Sigmoid colon (tissue), 7 donors: ENCODE measurements around the gene DCC. TPM values are rescaled to one million over a fixed set of nuclear protein-coding genes. Genes with fewer than 3 reads are reported as not detected.

Source experiments
- DNase-seq: peaks from one replicate; pipeline ENCODE4 v3.0.0-alpha.2; 2019
- H3K27ac ChIP-seq, 4 donors: fragments of 200-600 bp; sonication (generic); one replicate each; pipeline ENCODE4 v1.5.1; 2016 to 2019; ENCODE audit warnings: mild to moderate bottlenecking in 1 of 4
- H3K27me3 ChIP-seq, 3 donors: fragments of 200-600 bp; sonication (generic); one replicate each; pipeline ENCODE4 v1.5.1; 2019; ENCODE audit warnings: mild to moderate bottlenecking in 1 of 3
- H3K36me3 ChIP-seq, 4 donors: fragments of 200-600 bp; sonication (generic); one replicate each; pipeline ENCODE4 v1.5.1; 2016 to 2019
- H3K4me1 ChIP-seq, 4 donors: fragments of 200-600 bp; sonication (generic); one replicate each; pipeline ENCODE4 v1.5.1; 2017 to 2019
- H3K4me3 ChIP-seq, 4 donors: fragments of 200-600 bp; sonication (generic); one replicate each; pipeline ENCODE4 v1.5.1; 2017 to 2019; ENCODE audit warnings: mild to moderate bottlenecking in 2 of 4, moderate library complexity in 1 of 4
- H3K9me3 ChIP-seq, 4 donors: fragments of 200-600 bp in 3 of 4; sonication (generic) in 3 of 4; one replicate each; pipeline versions ENCODE4 v1.5.1 to v1.6.1; 2013 to 2019
- CTCF ChIP-seq, 4 experiments: fragments of 450-650 bp in 3 of 4; fragments of 200-600 bp in 1 of 4; IDR thresholded peaks; one replicate each; pipeline ENCODE4 v1.5.1; 2016 to 2019; ENCODE audit warnings: antibody characterized with exemption in 4 of 4, mild to moderate bottlenecking in 3 of 4, moderate library complexity in 2 of 4
- EP300 ChIP-seq, 4 donors: sonication (generic); formaldehyde crosslinking; IDR thresholded peaks; one replicate each; pipeline ENCODE4 v1.6.1; 2017; ENCODE audit warnings: antibody characterized with exemption in 4 of 4
- POLR2A ChIP-seq, 2 donors: fragments of 450-650 bp; IDR thresholded peaks; one replicate each; pipeline ENCODE4 v1.6.1; 2016; ENCODE audit warnings: antibody characterized with exemption in 2 of 2, mild to moderate bottlenecking in 2 of 2, moderate library complexity in 2 of 2
- POLR2AphosphoS5 ChIP-seq, 4 donors: sonication (generic); formaldehyde crosslinking; IDR thresholded peaks; one replicate each; pipeline ENCODE4 v1.6.1; 2017; ENCODE audit warnings: antibody characterized with exemption in 4 of 4
- WGBS, 2 donors: extraction: QIAGEN DNeasy Blood & Tissue Kit; methylation state at CpG; one replicate each; pipeline ENCODE4 v1.1.7; 2013; 5-methylcytosine and 5-hydroxymethylcytosine counted together
- intact Hi-C: fragments of 100-400 bp; cut with DNase I; formaldehyde crosslinking; loops from one replicate; pipeline ENCODE4 v1.15.1; 2023
- polyA plus RNA-seq, 3 donors: library from polyadenylated mRNA; stranded (reverse); fragments of 200-250 nt; gene quantifications; one replicate each; pipeline ENCODE4 v1.2.3, GENCODE V29; 2013
- total RNA-seq, 4 donors: library from RNA; depleted of rRNA; stranded (reverse); fragments of >200 nt; gene quantifications; one replicate each; pipeline ENCODE4 v1.1.0, GENCODE V29; 2016
- donor health status: healthy with polysubstance abuse.
- donor health status: Bipolar disorder and iron deficiency.
- donor health status: healthy.

Gene DCC
- total and polyA plus RNA-seq, 7 donors, result 0.04 to 0.83 (median 0.36) TPM; not detected in 2

DNA sequence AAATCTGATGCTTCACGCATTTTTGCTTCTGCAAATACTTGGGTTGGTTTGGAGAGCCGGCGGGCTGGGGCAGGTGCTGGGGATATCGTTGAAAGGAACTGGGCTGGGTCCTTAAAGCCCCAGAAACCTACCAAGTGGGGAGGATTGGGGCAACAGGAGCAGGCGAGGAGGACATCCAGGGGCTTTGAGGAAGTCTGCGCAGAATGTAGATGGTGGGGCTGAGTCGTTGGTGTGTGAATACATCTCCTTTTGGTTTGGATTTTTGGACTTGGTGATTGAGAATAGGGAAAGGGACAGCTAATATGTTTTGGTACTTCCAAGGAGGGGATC is 1.1 kb downstream of the DCC start:
- Histone ChIP-seq H3K4me1 (peaks cover 0 to 27% (median 19%) of the 10 kb centered on the region in 4 donors), H3K4me3 (peak overlapping the region in 3 of 4 donors; percentile 41 to 44 (median 43)), H3K27ac (no peak overlapping the region), H3K27me3 (peaks cover 0 to 63% (median 24%) of the 10 kb centered on the region in 3 donors), H3K9me3 (no peaks in the 10 kb centered on the region), H3K36me3 (no peaks in the 10 kb centered on the region)
- intact Hi-C loops, result loop anchor here (5.0 kb wide), 1 partner anchor 561 kb away; no protein-coding TSS in a partner anchor
- TF ChIP-seq EP300 (IDR thresholded peaks at IDR 0.05), result no peak
- TF ChIP-seq CTCF (IDR thresholded peaks at IDR 0.05), result no peak
- no peak for TF ChIP-seq POLR2AphosphoS5 (IDR thresholded peaks at IDR 0.05)
- TF ChIP-seq POLR2A (IDR thresholded peaks at IDR 0.05), result no peak
- 9 to 20% methylated on average over 7 of the region's 7 CpGs for WGBS, 2 donors
- no peak for DNase-seq

GRCh38 chr18:52341608-52342381 is 1.8 kb downstream of the DCC start:
- peak overlapping the region; percentile 18 to 44 (median 32) for H3K4me3 ChIP-seq

DNA sequence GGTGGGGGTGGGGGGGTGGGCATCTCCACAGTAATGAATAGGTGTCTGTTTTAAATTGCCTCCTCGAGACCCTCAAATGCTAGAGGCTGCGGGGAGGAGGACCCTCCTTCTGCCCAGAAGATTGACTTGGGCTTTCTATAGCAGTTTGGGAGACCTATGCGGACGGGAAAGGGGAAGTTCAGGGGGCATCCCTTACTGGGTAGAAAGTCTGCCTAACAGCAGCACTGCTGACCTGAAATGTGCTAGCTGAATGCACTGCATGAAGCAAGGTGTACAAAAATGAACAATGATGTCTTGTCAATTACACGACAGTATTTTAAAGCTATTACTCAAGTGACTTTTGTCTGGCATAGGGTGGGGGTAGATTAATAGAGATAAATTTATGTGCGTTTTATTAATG is 2.5 kb downstream of the DCC start:
- Histone ChIP-seq H3K4me1 (peaks cover 0 to 27% (median 19%) of the 10 kb centered on the region in 4 donors), H3K27me3 (peaks cover 0 to 55% (median 24%) of the 10 kb centered on the region in 3 donors), H3K36me3 (no peaks in the 10 kb centered on the region), H3K9me3 (no peaks in the 10 kb centered on the region), H3K27ac (no peak overlapping the region), H3K4me3 (peak overlapping the region in 2 of 4 donors; percentile 43 to 44)
- TF ChIP-seq POLR2A (IDR thresholded peaks at IDR 0.05), result no peak
- no peak for TF ChIP-seq CTCF (IDR thresholded peaks at IDR 0.05)
- no peak for TF ChIP-seq POLR2AphosphoS5 (IDR thresholded peaks at IDR 0.05)
- no peak for TF ChIP-seq EP300 (IDR thresholded peaks at IDR 0.05)
- no peak for DNase-seq
- intact Hi-C loops, result loop anchor here (5.0 kb wide), 1 partner anchor 560 kb away; no protein-coding TSS in a partner anchor
- WGBS, 2 donors, result 47 to 51% methylated on average over 6 of the region's 6 CpGs

More at GRCh38 chr18:52341608-52342381, 1.8 kb downstream of the DCC start:
- no peaks in the 10 kb centered on the region for H3K36me3 ChIP-seq
- no peak for TF ChIP-seq POLR2A (IDR thresholded peaks at IDR 0.05)
- TF ChIP-seq EP300 (IDR thresholded peaks at IDR 0.05), result no peak
- no peak for TF ChIP-seq POLR2AphosphoS5 (IDR thresholded peaks at IDR 0.05)
- TF ChIP-seq CTCF (IDR thresholded peaks at IDR 0.05), result no peak
- no peak for DNase-seq
- no peaks in the 10 kb centered on the region for H3K9me3 ChIP-seq
- 6 to 7% methylated on average over 45 of the region's 45 CpGs for WGBS, 2 donors
- intact Hi-C loops, result loop anchor here (5.0 kb wide), 1 partner anchor 561 kb away; no protein-coding TSS in a partner anchor
- H3K4me1 ChIP-seq, result peaks cover 0 to 27% (median 19%) of the 10 kb centered on the region in 4 donors
- H3K27me3 ChIP-seq, result peaks cover 0 to 62% (median 24%) of the 10 kb centered on the region in 3 donors
- H3K27ac ChIP-seq, result peak overlapping the region in 1 of 4 donors; percentile 12

DNA sequence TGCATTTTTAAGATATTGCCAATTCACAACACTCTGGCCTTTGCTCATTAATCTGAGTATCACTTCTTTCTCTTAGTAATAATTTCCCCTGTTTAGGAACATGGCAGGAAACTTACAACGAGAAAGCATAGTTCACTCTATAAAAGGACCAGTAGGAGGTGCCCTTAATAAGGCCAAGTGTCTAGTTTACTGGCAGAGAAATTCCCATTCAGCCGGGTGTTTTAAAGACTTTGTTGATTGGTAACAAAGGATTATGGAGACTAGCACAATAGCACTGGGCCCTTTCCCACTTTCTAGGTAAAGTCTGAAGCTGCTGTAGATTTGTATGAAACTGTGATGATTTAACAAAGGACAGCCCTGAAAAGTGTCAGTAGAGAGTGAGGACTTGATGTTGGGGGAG is 3.1 kb downstream of the DCC start:
- peaks cover 0 to 27% (median 19%) of the 10 kb centered on the region in 4 donors for H3K4me1 ChIP-seq
- TF ChIP-seq EP300 (IDR thresholded peaks at IDR 0.05), result no peak
- TF ChIP-seq POLR2A (IDR thresholded peaks at IDR 0.05), result no peak
- no peak for TF ChIP-seq POLR2AphosphoS5 (IDR thresholded peaks at IDR 0.05)
- TF ChIP-seq CTCF (IDR thresholded peaks at IDR 0.05), result no peak
- WGBS, 2 donors, result 31 to 38% methylated on average over 2 of the region's 2 CpGs
- intact Hi-C loops, result loop anchor here (5.0 kb wide), 1 partner anchor 559 kb away; no protein-coding TSS in a partner anchor
- DNase-seq, result no peak
- no peaks in the 10 kb centered on the region for H3K9me3 ChIP-seq
- H3K27ac ChIP-seq, result no peak overlapping the region
- H3K36me3 ChIP-seq, result no peaks in the 10 kb centered on the region
- no peak overlapping the region for H3K4me3 ChIP-seq
- H3K27me3 ChIP-seq, result peaks cover 0 to 50% (median 21%) of the 10 kb centered on the region in 3 donors
